HUDEP-2 (cell line): ENCODE measurements around the gene GNG10.
"Not testable (repeated sequence)": the region's sequence is repeated elsewhere in the genome, so short reads cannot be mapped to it uniquely, and the experiment has no call there.

Experiments used
- DNase-seq, 76 experiments: peaks; one replicate each; lab custom pipeline; 2025; ENCODE audit not compliant: unreplicated experiment in 76 of 76; lab: John Stamatoyannopoulos, UW

GNG10 gene

GRCh38 chr9:111661150-111661801 lies at the start of gene GNG10:
TSS of gene GNG10 (plus strand) at chr9:111661605. CDS start at chr9:111661635, 30 bp downstream.
- peak in 43 of 76 experiments; percentile 4 to 61 (median 34) for DNase-seq

GRCh38 chr9:111613436-111614040 lies 47.9 kb upstream of the GNG10 start:
- peak in 1 of 76 experiments; percentile 4 for DNase-seq

GRCh38 chr9:111615928-111616327 lies 45.5 kb upstream of the GNG10 start:
- no peak for DNase-seq

- DNase-seq: not testable (repeated sequence)
Observed at GRCh38 chr9:111617349-111617748, 44.1 kb upstream of the GNG10 start.

GRCh38 chr9:111621895-111622480 lies 39.4 kb upstream of the GNG10 start:
- peak in 25 of 76 experiments; percentile 0 to 50 (median 22) for DNase-seq

- no peak for DNase-seq
Observed at GRCh38 chr9:111622626-111623025, 38.8 kb upstream of the GNG10 start.

GRCh38 chr9:111627260-111627963 lies 34.0 kb upstream of the GNG10 start:
- DNase-seq: no peak

GRCh38 chr9:111628411-111628810 lies 33.0 kb upstream of the GNG10 start:
- no peak for DNase-seq

- peak in 1 of 76 experiments; percentile 39 for DNase-seq
Observed at GRCh38 chr9:111630182-111630963, 31.0 kb upstream of the GNG10 start.

- DNase-seq: peak in 2 of 76 experiments; percentile 42 to 45
Observed at GRCh38 chr9:111630964-111631213, 30.5 kb upstream of the GNG10 start.

- peak; percentile 42 to 98 (median 94) for DNase-seq
Observed at GRCh38 chr9:111631214-111631971, 30.0 kb upstream of the GNG10 start, which contains the start of gene DNAJC25. TSS of gene DNAJC25 (plus strand) at chr9:111631334. CDS start at chr9:111631408, 74 bp downstream.

- DNase-seq: no peak
Observed at GRCh38 chr9:111632060-111632459, 29.3 kb upstream of the GNG10 start.

- no peak for DNase-seq
Observed at GRCh38 chr9:111632695-111633388, 28.6 kb upstream of the GNG10 start.

- DNase-seq: no peak
Observed at GRCh38 chr9:111633389-111633736, 28.0 kb upstream of the GNG10 start.

- DNase-seq: no peak
Observed at GRCh38 chr9:111634860-111635259, 26.5 kb upstream of the GNG10 start.

- no peak for DNase-seq
Observed at GRCh38 chr9:111637421-111637950, 23.9 kb upstream of the GNG10 start.

- DNase-seq: peak in 3 of 76 experiments; percentile 10 to 19 (median 12)
Observed at GRCh38 chr9:111644195-111644772, 17.1 kb upstream of the GNG10 start.

GRCh38 chr9:111645806-111646205 lies 15.6 kb upstream of the GNG10 start:
- DNase-seq: no peak

GRCh38 chr9:111646417-111646816 lies 15.0 kb upstream of the GNG10 start:
- DNase-seq: no peak
